ENCODE measurements around the gene SDC3. TPM values are rescaled to one million over a fixed set of nuclear protein-coding genes. Genes with fewer than 3 reads are reported as not detected.

Gene SDC3
- total RNA-seq, 1 experiment from 2014 or later = 32.3 TPM

GRCh38 chr1:30892671-30893073 lies 15.9 kb downstream of the SDC3 start (continued):
- no peak for TF ChIP-seq ZNF512 (CRISPR knock-in tag; IDR thresholded peaks at IDR 0.05; ENCODE audit: borderline replicate concordance)
- no peak for TF ChIP-seq ZMAT4 (CRISPR knock-in tag; IDR thresholded peaks at IDR 0.05)
- no peak for TF ChIP-seq TCF7 (CRISPR knock-in tag; IDR thresholded peaks at IDR 0.05; ENCODE audit: low read depth)
- no peak for TF ChIP-seq AFF4 (CRISPR knock-in tag; IDR thresholded peaks at IDR 0.05; ENCODE audit: borderline replicate concordance)
- no peak for TF ChIP-seq HMGA2 (CRISPR knock-in tag; IDR thresholded peaks at IDR 0.05)

- H3K4me3 Mint-ChIP-seq = no peak overlapping the region
- TF ChIP-seq CDX4 (CRISPR knock-in tag; IDR thresholded peaks at IDR 0.05; ENCODE audit: borderline replicate concordance) (no peak), ESRRA (CRISPR knock-in tag; IDR thresholded peaks at IDR 0.05; ENCODE audit: borderline replicate concordance) (no peak), GRHL2 (CRISPR knock-in tag; IDR thresholded peaks at IDR 0.05; ENCODE audit: insufficient replicate concordance, severe bottlenecking) (no peak), SMAD4 (CRISPR knock-in tag; IDR thresholded peaks at IDR 0.05) (no peak), FOXP4 (CRISPR knock-in tag; IDR thresholded peaks at IDR 0.05) (no peak)
- H3K27me3 Mint-ChIP-seq (ENCODE audit: low read depth) = no peaks in the 10 kb centered on the region
- POLR2A ChIA-PET = no interaction called here
- H3K27ac Mint-ChIP-seq = no peak overlapping the region
- CTCF ChIA-PET = interaction anchor here (0.6 to 3.4 kb wide), 2 partner anchors 17 to 20 kb away, joined by 3 to 11 read pairs; no protein-coding TSS in a partner anchor
- peaks cover 29% of the 10 kb centered on the region for H3K4me1 Mint-ChIP-seq
- H3K36me3 Mint-ChIP-seq = no peaks in the 10 kb centered on the region
- ATAC-seq = no peak
- no peak for DNase-seq (ENCODE audit: low spot score)
- no peaks in the 10 kb centered on the region for H3K9me3 Mint-ChIP-seq
Observed at GRCh38 chr1:30891227-30891552, 17.4 kb downstream of the SDC3 start.

GRCh38 chr1:30890502-30891226 lies 17.9 kb downstream of the SDC3 start:
- H3K4me3 Mint-ChIP-seq = no peak overlapping the region
- ChIA-PET POLR2A (no interaction called here), CTCF (interaction anchor here (0.6 to 3.4 kb wide), 2 partner anchors 17 to 21 kb away, joined by 3 to 11 read pairs; no protein-coding TSS in a partner anchor)
- peaks cover 27% of the 10 kb centered on the region for H3K4me1 Mint-ChIP-seq
- TF ChIP-seq OVOL2 (CRISPR knock-in tag; IDR thresholded peaks at IDR 0.05; ENCODE audit: borderline replicate concordance) = no peak
- no peak for TF ChIP-seq ZNF425 (CRISPR knock-in tag; conservative IDR thresholded peaks at IDR 0.05)
- no peak for TF ChIP-seq ZNF416 (CRISPR knock-in tag; IDR thresholded peaks at IDR 0.05)
- no peak for TF ChIP-seq ATF1 (CRISPR knock-in tag; IDR thresholded peaks at IDR 0.05)
- no peak for TF ChIP-seq SMAD4 (CRISPR knock-in tag; IDR thresholded peaks at IDR 0.05)
- no peak for TF ChIP-seq TEAD1 (CRISPR knock-in tag; IDR thresholded peaks at IDR 0.05)
- TF ChIP-seq JAZF1 (CRISPR knock-in tag; IDR thresholded peaks at IDR 0.05) = no peak
- no peak for TF ChIP-seq NFYB (CRISPR knock-in tag; conservative IDR thresholded peaks at IDR 0.05; ENCODE audit: low read depth)
- TF ChIP-seq NFE2L1 (CRISPR knock-in tag; IDR thresholded peaks at IDR 0.05) = no peak
- TF ChIP-seq ZMAT4 (CRISPR knock-in tag; IDR thresholded peaks at IDR 0.05) = no peak
- no peak for DNase-seq (ENCODE audit: low spot score)
- ATAC-seq = no peak
- H3K27me3 Mint-ChIP-seq (ENCODE audit: low read depth) = no peaks in the 10 kb centered on the region
- H3K27ac Mint-ChIP-seq = no peak overlapping the region
- H3K36me3 Mint-ChIP-seq = no peaks in the 10 kb centered on the region
- H3K9me3 Mint-ChIP-seq = no peaks in the 10 kb centered on the region

Data from WTC11 (cell line).